DOHH2 (cell line): ENCODE results near the gene PPP2R2C.

Experiments
- H3F3A ChIP-seq: fragments of 200-600 bp; sonication (generic), shearing (Covaris generic); 2 replicates; pipeline ENCODE4 v1.6.0; 2016; ENCODE audit warnings: antibody characterized with exemption, mild to moderate bottlenecking; ENCODE audit not compliant: control insufficient read depth, insufficient read depth
- H3K27ac ChIP-seq: fragments of 200-600 bp; sonication (generic); 2 replicates; pipeline ENCODE4 v1.5.1; 2014; ENCODE audit warnings: low read depth, mild to moderate bottlenecking, low read length, moderate library complexity
- H3K27me3 ChIP-seq: fragments of 200-600 bp; sonication (generic); 2 replicates; pipeline ENCODE4 v1.6.1; 2014; ENCODE audit warnings: mild to moderate bottlenecking, low read length, mixed read lengths; ENCODE audit not compliant: control insufficient read depth
- H3K36me3 ChIP-seq: fragments of 200-600 bp; sonication (generic); 2 replicates; pipeline ENCODE4 v1.6.1; 2014; ENCODE audit warnings: mild to moderate bottlenecking, low read length, moderate library complexity, mixed read lengths; ENCODE audit not compliant: control insufficient read depth
- H3K4me1 ChIP-seq: fragments of 200-600 bp; sonication (generic); 2 replicates; pipeline ENCODE4 v1.6.1; 2014; ENCODE audit warnings: mild to moderate bottlenecking, low read length, mixed read lengths; ENCODE audit not compliant: control insufficient read depth
- H3K4me2 ChIP-seq: fragments of 200-600 bp; sonication (generic); 2 replicates; pipeline ENCODE4 v1.6.0; 2014; ENCODE audit warnings: mild to moderate bottlenecking, low read length, moderate library complexity
- H3K4me3 ChIP-seq: fragments of 200-600 bp; sonication (generic); 2 replicates; pipeline ENCODE4 v1.5.1; 2014; ENCODE audit warnings: mild to moderate bottlenecking, low read length, mixed read lengths
- H3K79me2 ChIP-seq: fragments of 200-600 bp; sonication (generic); 2 replicates; pipeline ENCODE4 v1.6.1; 2014; ENCODE audit warnings: mild to moderate bottlenecking, low read length, mixed read lengths; ENCODE audit not compliant: control insufficient read depth
- H3K9me2 ChIP-seq: fragments of 200-600 bp; sonication (generic); replicated peaks from 2 replicates; pipeline ENCODE4 v1.6.1; 2014; ENCODE audit warnings: mild to moderate bottlenecking, low read length, mixed read lengths; ENCODE audit not compliant: control insufficient read depth
- H3K9me3 ChIP-seq: fragments of 200-600 bp; sonication (generic); 2 replicates; pipeline ENCODE4 v1.6.1; 2014; ENCODE audit warnings: antibody characterized with exemption, low read length, mixed read lengths; ENCODE audit not compliant: control insufficient read depth, insufficient read depth
- H4K20me1 ChIP-seq: fragments of 200-600 bp; sonication (generic); 2 replicates; pipeline ENCODE4 v1.6.0; 2014; ENCODE audit warnings: low read depth, mild to moderate bottlenecking, antibody characterized with exemption, low read length, moderate library complexity; ENCODE audit not compliant: control insufficient read depth, insufficient read depth
- EZH2phosphoT487 ChIP-seq: fragments of 200-600 bp; sonication (generic); IDR thresholded peaks from 2 replicates; pipeline ENCODE4 v1.6.1; 2017; ENCODE audit warnings: borderline replicate concordance, mild to moderate bottlenecking, antibody characterized with exemption, low read length, moderate library complexity, mixed read lengths
- TF ChIP-seq, protein P1 (sequence below): fragments of 200-600 bp; sonication (generic); IDR thresholded peaks from one replicate; pipeline ENCODE4 v1.5.1; 2014; ENCODE audit warnings: antibody characterized with exemption, mild to moderate bottlenecking, low read depth, low read length; ENCODE audit not compliant: poor library complexity, severe bottlenecking

The PPP2R2C gene

DNA sequence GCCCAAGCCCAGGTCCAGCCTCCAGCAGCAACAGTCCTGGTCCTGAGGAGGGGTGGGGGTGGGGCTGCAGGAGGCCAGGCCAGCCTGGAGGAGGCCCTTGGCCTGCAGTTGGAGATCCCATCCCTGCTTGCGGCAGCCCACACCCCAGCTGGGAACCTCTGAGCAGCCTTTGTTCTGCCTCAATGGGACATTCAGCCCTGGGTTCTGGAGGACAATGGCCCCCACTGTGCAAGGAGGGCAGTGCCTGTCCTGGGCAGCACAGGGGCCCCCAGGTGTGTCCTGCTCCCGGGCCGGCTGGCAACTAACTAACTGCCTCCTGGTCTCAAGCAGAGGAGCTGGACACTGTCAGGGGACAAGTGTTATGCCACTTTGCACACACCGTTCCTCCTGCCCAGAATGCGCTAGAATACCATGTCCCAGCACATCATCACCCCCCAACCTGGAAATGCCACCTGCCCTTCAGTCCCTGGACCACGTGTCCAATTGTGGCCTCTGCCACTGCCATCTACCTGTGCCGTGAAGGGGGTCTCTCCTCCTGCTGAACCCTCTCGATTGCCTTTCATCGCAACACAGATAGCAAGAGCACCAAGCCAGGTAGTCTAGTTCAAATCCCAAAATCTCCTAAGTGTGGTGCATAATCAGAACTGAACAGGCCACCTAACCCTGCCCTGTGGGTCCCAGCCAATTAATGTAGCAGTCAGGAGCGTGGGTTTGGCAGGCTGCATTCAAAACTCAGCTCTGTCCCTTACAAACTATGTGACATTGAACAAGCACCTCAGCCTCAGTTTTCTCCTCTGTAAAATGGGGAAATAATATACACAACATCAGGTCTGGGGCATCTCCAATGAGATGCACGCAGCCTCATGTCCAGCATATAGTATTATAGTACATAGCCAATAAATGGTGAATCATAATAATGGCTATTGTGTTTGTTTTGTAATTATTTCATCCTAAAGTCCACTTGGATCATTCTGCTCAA, 8.8 kb downstream of the PPP2R2C start:
- H3K4me1 ChIP-seq, result no peaks in the 10 kb centered on the region
- H3K36me3 ChIP-seq, result no peaks in the 10 kb centered on the region
- no peaks in the 10 kb centered on the region for H3F3A ChIP-seq
- no peaks in the 10 kb centered on the region; the same call in 1 of the 2 replicates for H3K27me3 ChIP-seq
- H3K9me2 ChIP-seq, result no peaks in the 10 kb centered on the region
- H3K9me3 ChIP-seq, result no peaks in the 10 kb centered on the region
- no peak overlapping the region for H3K4me2 ChIP-seq
- no peak for TF ChIP-seq EZH2phosphoT487
- TF ChIP-seq, protein P1, sequence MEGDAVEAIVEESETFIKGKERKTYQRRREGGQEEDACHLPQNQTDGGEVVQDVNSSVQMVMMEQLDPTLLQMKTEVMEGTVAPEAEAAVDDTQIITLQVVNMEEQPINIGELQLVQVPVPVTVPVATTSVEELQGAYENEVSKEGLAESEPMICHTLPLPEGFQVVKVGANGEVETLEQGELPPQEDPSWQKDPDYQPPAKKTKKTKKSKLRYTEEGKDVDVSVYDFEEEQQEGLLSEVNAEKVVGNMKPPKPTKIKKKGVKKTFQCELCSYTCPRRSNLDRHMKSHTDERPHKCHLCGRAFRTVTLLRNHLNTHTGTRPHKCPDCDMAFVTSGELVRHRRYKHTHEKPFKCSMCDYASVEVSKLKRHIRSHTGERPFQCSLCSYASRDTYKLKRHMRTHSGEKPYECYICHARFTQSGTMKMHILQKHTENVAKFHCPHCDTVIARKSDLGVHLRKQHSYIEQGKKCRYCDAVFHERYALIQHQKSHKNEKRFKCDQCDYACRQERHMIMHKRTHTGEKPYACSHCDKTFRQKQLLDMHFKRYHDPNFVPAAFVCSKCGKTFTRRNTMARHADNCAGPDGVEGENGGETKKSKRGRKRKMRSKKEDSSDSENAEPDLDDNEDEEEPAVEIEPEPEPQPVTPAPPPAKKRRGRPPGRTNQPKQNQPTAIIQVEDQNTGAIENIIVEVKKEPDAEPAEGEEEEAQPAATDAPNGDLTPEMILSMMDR, result no peak
- no peak overlapping the region for H3K4me3 ChIP-seq
- no peak overlapping the region for H3K27ac ChIP-seq
- no peaks in the 10 kb centered on the region for H4K20me1 ChIP-seq
- no peaks in the 10 kb centered on the region for H3K79me2 ChIP-seq

DNA sequence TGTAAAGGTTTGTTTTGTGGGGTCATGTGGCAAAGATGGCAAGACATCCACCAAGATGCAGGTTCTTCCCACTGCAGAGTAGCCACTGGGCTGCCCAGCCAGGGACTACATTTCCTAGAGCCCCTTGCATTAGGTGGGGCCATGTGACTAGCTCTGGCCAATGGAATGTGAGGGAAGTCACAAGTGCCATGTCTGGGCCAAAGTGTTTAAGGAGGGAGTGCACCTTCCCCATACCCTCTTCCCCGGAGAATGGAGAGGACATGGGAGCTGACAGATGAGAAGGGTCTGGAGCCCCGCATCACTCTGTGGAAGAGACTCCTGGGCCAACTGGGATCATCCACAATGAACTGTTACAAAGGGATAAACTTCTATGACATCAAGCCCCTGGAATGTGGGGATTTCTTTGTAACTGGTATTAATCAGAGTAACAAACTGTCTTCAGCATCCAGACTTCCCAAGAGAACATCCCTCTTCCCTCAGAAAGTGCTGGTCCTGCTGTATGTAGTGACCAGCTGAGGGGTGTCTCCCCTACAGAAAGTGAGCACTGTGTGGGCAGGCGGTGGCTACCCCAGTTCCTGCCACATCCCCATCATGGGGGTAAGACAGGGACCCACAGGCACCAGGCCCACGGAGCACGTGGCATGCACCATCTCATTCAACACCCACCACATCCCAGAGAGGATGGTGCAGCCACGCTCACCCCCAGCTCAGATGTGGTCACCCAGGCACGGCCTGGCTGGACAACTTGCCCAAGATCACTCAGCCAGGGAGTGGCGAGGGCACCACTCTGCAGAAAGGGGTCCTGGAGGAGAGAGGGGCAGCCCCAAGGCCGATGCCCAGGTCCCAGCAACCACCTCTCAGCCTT, 10.9 kb downstream of the PPP2R2C start:
- Histone ChIP-seq H3K4me3 (no peak overlapping the region), H3K36me3 (no peaks in the 10 kb centered on the region), H3K4me2 (no peak overlapping the region), H3K79me2 (no peaks in the 10 kb centered on the region), H3K9me3 (no peaks in the 10 kb centered on the region), H3F3A (no peaks in the 10 kb centered on the region), H3K27ac (no peak overlapping the region), H3K4me1 (no peaks in the 10 kb centered on the region), H4K20me1 (no peaks in the 10 kb centered on the region), H3K27me3 (no peaks in the 10 kb centered on the region), H3K9me2 (no peaks in the 10 kb centered on the region)
- TF ChIP-seq EZH2phosphoT487, result no peak
- TF ChIP-seq, protein P1, result no peak

DNA sequence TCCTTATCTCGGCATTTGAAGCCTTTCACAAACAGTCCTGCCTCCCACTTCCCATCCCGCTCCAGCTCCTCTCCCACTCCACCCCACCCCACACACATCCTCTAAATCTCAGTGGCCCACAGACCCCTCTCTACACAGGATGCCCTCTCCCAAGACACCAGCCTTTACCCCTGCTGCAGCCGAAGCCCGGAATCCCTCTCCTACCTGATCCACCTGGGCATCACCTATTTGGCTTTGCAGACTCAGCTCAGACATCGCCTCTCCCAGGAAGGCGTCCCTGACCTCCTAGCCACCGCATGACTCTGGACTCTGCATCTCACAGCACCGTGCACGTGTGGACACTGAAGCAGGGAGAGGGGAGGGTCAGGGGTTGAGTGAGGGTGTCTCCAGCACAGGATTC, 11.5 kb downstream of the PPP2R2C start:
- H3K36me3 ChIP-seq, result no peaks in the 10 kb centered on the region
- no peaks in the 10 kb centered on the region for H4K20me1 ChIP-seq
- no peaks in the 10 kb centered on the region for H3K27me3 ChIP-seq
- no peak overlapping the region for H3K27ac ChIP-seq
- H3K9me2 ChIP-seq, result no peaks in the 10 kb centered on the region
- H3K79me2 ChIP-seq, result no peaks in the 10 kb centered on the region
- TF ChIP-seq, protein P1, result no peak
- TF ChIP-seq EZH2phosphoT487, result no peak
- H3K4me1 ChIP-seq, result no peaks in the 10 kb centered on the region
- H3K4me3 ChIP-seq, result no peak overlapping the region
- no peak overlapping the region for H3K4me2 ChIP-seq
- H3K9me3 ChIP-seq, result no peaks in the 10 kb centered on the region
- H3F3A ChIP-seq, result no peaks in the 10 kb centered on the region
